Ectodermal cell (in vitro differentiated cells): Measurements from ENCODE around the gene SKOR1. TPM values are rescaled to one million over a fixed set of nuclear protein-coding genes. Genes with fewer than 3 reads are reported as not detected.

Experiments
- H3K27ac ChIP-seq: 2 replicates; pipeline ENCODE4 v1.7.0; 2013; ENCODE audit warnings: mild to moderate bottlenecking, low read depth, low read length; ENCODE audit not compliant: insufficient read depth, poor library complexity, severe bottlenecking
- H3K27me3 ChIP-seq: 2 replicates; pipeline ENCODE4 v1.7.0; 2013; ENCODE audit warnings: mild to moderate bottlenecking, low read length; ENCODE audit not compliant: insufficient read depth, control insufficient read depth, poor library complexity, severe bottlenecking
- H3K36me3 ChIP-seq: one replicate; pipeline ENCODE4 v1.7.0; 2013; ENCODE audit warnings: low read length; ENCODE audit not compliant: control insufficient read depth, insufficient read depth
- H3K4me1 ChIP-seq: one replicate; pipeline ENCODE4 v1.7.0; 2013; ENCODE audit warnings: low read length; ENCODE audit not compliant: control insufficient read depth, insufficient read depth
- H3K4me3 ChIP-seq: 2 replicates; pipeline ENCODE4 v1.7.0; 2013; ENCODE audit warnings: low read depth, low read length, control low read depth; ENCODE audit not compliant: insufficient read depth
- H3K9me3 ChIP-seq: 2 replicates; pipeline ENCODE4 v1.7.0; 2013; ENCODE audit warnings: mild to moderate bottlenecking, low read length, moderate library complexity; ENCODE audit not compliant: control insufficient read depth
- WGBS, 2 experiments: methylation state at CpG; one replicate each; pipeline ENCODE4 v1.1.7; 2013; ENCODE audit warnings: missing lambda C conversion rate in 2 of 2; 5-methylcytosine and 5-hydroxymethylcytosine counted together
- polyA plus RNA-seq, 4 experiments: library from polyadenylated mRNA; stranded (reverse); fragments of 50-300 nt; gene quantifications; one replicate each; pipeline ENCODE4 v1.2.3, GENCODE V29; 2013

Gene SKOR1, protein sequence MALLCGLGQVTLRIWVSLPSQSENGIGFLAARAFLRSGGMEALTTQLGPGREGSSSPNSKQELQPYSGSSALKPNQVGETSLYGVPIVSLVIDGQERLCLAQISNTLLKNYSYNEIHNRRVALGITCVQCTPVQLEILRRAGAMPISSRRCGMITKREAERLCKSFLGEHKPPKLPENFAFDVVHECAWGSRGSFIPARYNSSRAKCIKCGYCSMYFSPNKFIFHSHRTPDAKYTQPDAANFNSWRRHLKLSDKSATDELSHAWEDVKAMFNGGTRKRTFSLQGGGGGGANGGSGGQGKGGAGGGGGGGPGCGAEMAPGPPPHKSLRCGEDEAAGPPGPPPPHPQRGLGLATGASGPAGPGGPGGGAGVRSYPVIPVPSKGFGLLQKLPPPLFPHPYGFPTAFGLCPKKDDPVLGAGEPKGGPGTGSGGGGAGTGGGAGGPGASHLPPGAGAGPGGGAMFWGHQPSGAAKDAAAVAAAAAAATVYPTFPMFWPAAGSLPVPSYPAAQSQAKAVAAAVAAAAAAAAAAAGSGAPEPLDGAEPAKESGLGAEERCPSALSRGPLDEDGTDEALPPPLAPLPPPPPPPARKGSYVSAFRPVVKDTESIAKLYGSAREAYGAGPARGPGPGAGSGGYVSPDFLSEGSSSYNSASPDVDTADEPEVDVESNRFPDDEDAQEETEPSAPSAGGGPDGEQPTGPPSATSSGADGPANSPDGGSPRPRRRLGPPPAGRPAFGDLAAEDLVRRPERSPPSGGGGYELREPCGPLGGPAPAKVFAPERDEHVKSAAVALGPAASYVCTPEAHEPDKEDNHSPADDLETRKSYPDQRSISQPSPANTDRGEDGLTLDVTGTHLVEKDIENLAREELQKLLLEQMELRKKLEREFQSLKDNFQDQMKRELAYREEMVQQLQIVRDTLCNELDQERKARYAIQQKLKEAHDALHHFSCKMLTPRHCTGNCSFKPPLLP
- polyA plus RNA-seq (2013, experiment 1 of 4), result 0.24 TPM
- 0.39 TPM for polyA plus RNA-seq (2013, experiment 2 of 4)
- polyA plus RNA-seq (2013, experiment 3 of 4), result 0.32 TPM
- 0.41 TPM for polyA plus RNA-seq (2013, experiment 4 of 4)

DNA sequence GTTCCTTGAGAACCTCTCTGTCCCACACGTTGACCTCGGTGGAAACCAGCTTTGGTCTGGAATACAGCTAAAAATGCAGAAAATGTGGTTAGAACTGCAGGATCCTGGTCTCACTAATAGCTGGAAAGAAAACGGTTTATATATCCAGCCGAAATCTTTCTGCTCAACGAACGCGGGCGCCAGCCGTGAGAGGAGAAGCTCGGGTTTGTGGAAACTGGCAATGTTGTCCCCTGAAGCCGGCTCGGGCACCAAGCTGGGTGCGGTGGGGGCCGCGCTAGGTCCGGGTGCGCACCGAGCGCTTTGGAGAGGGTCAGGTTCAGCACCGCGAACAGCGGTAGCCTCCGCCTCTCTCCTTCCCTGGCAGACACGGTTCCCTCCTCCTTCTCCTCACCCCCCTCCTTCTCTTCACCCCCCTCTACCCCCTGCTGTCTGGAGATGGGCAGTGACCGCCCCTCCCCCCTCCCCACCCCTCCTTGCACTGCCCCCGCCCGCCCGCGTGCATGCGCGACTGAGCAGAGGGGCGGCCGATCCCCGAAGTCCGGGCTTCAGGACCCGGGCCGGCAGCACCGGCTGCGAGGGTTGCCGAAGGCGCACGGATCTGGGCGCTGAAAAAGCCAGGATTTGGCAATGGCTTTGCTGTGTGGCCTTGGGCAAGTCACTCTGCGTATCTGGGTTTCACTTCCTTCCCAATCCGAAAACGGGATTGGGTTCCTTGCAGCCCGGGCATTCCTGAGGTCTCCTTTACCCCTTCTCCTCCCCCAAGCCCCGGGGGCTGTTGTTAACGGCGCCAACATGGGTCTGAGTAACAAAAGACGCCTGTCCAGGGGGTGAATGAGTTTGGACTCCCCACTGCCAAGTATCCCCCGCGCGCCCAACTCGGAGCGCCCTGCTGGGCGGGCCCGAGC lies at the start of gene SKOR1:
Gene SKOR1 (plus strand): TSS at position 534 of the 905 bp plus-strand sequence. CDS start 94 bp downstream, at position 628.
- H3K36me3 ChIP-seq, result no peaks in the 10 kb centered on the region
- H3K27me3 ChIP-seq, result peaks cover 100% of the 10 kb centered on the region
- peaks cover 22% of the 10 kb centered on the region for H3K4me1 ChIP-seq
- no peak within 1 kb of the TSS for H3K4me3 ChIP-seq
- H3K27ac ChIP-seq, result no peak within 1 kb of the TSS
- H3K9me3 ChIP-seq, result no peaks in the 10 kb centered on the region
- WGBS, 2 experiments, result 2% methylated on average over 57 of the region's 58 CpGs

DNA sequence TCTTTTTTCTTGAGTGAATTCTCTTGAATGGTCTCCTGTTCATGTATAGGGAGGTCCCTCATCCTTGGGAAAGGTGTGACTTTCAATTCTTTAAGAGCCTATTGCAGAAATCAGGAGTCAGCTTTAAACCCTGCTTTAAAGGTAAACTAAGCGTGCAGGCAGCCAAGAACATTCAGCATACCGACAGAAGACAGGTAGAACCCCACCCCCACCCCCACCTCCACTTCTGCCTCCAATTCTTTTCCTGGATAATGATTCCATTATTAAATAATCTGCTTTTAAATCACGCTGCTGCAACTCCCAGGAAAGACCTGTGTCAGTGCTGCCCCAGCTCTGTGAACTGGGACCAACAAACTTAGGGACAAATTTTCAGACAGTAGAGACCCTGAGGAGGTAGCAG lies 49.3 kb upstream of the SKOR1 start:
- H3K36me3 ChIP-seq, result no peaks in the 10 kb centered on the region
- H3K4me3 ChIP-seq, result no peak overlapping the region
- no peak overlapping the region for H3K27ac ChIP-seq
- H3K9me3 ChIP-seq, result no peaks in the 10 kb centered on the region
- WGBS, 2 experiments, result 92 to 95% methylated on average over 3 of the region's 3 CpGs
- peaks cover 43% of the 10 kb centered on the region for H3K4me1 ChIP-seq
- no peaks in the 10 kb centered on the region for H3K27me3 ChIP-seq

DNA sequence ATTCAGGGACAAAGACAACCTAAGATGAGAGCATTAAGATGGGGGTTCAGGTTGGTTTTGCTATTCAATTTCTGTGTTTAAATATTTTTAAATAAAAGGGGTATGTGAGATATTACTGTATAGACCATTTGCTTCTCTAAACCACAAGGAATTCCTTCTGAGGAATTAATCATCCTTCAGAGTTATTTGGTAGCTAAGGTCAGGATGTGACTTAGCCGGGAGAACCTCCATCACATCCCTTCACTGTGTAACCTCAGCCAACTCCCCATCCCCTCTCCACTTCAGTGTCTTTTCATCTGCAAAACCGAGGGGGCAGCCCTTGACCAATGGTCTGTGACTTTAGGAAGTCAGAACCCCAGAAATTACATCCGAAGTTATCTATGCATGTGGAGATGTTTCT lies 48.7 kb upstream of the SKOR1 start:
- Histone ChIP-seq H3K27me3 (no peaks in the 10 kb centered on the region), H3K4me1 (peaks cover 49% of the 10 kb centered on the region), H3K4me3 (no peak overlapping the region), H3K27ac (no peak overlapping the region), H3K9me3 (no peaks in the 10 kb centered on the region), H3K36me3 (no peaks in the 10 kb centered on the region)
- 71 to 82% methylated on average over 3 of the region's 3 CpGs for WGBS, 2 experiments

DNA sequence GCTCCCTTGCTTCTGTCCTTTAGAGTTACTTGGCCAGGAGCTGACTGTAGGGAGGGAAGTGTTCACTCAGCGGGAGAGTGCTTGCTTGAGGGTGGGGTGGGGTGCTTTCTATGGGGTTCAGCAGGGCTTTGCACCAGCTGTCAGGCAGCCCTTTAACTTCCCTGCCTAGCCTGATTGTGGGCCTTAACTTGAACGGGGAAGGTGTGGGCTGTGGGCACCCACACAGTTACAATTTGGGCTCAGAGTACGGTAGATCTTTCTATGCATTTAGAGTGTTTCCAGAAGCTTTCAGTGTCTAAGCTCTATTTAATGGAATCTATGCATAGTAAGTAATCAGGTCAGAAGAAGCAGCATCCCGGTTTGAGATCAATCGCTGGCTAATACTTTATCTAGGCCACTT lies 48.2 kb upstream of the SKOR1 start:
- Histone ChIP-seq H3K27ac (no peak overlapping the region), H3K36me3 (no peaks in the 10 kb centered on the region), H3K4me3 (no peak overlapping the region), H3K4me1 (peaks cover 52% of the 10 kb centered on the region), H3K27me3 (no peaks in the 10 kb centered on the region), H3K9me3 (no peaks in the 10 kb centered on the region)
- 75 to 76% methylated on average over 5 of the region's 5 CpGs for WGBS, 2 experiments

DNA sequence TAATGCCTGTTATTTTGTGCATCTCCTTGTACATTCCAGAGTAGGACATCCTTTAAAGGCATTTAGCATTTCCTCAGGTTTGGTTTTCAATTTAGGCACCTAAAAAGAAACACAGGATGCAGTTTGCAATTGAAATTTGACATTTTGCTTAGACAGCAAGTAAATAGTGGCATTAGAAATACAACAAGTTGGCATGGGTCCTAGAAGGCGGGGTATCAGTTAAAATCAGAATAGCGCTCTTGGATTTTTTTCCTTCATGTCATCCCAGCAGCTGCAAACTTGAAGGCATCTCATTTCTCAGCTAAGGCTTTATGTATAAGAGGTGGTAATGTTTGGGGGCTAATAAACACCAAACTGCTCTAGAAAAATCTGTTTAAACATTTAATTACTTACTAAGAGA lies 47.5 kb upstream of the SKOR1 start:
- H3K27ac ChIP-seq, result no peak overlapping the region
- WGBS, 2 experiments, result 92 to 93% methylated on average over 2 of the region's 2 CpGs
- no peaks in the 10 kb centered on the region for H3K27me3 ChIP-seq

DNA sequence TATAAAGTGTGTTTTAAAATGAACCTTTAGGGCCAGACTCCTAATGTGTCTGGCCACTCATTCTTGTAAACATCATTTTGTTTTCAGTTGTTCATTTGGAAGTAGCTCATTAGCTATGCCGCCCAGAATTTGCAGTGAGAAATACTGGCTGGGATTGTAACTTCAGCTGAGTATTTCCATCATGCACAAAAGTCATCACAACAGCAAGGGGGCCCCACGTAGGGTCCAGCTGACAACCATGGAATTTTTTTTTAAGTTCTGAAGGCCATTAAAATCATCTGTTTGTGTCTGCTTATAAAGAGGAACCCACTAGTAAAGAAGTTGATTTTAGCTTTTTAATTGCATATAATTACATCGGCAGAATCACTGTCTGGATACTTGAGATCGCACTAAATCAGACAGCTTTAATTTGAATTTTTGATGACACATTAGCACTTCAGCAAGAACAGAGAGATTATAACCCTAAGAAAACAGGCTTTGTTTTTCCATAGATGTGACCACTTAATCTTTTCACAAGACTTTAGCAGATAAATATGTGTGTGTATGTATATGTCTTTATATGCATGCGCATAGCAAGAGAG lies 46.3 kb upstream of the SKOR1 start:
- H3K27ac ChIP-seq, result no peak overlapping the region
- no peaks in the 10 kb centered on the region for H3K27me3 ChIP-seq
- H3K9me3 ChIP-seq, result no peaks in the 10 kb centered on the region
- H3K4me1 ChIP-seq, result peaks cover 62% of the 10 kb centered on the region
- no peak overlapping the region for H3K4me3 ChIP-seq
- 84 to 88% methylated on average over 5 of the region's 5 CpGs for WGBS, 2 experiments
- no peaks in the 10 kb centered on the region for H3K36me3 ChIP-seq

More for the DNA sequence above, 47.5 kb upstream of the SKOR1 start:
- Histone ChIP-seq H3K4me1 (peaks cover 57% of the 10 kb centered on the region), H3K36me3 (no peaks in the 10 kb centered on the region), H3K9me3 (no peaks in the 10 kb centered on the region), H3K4me3 (no peak overlapping the region)

DNA sequence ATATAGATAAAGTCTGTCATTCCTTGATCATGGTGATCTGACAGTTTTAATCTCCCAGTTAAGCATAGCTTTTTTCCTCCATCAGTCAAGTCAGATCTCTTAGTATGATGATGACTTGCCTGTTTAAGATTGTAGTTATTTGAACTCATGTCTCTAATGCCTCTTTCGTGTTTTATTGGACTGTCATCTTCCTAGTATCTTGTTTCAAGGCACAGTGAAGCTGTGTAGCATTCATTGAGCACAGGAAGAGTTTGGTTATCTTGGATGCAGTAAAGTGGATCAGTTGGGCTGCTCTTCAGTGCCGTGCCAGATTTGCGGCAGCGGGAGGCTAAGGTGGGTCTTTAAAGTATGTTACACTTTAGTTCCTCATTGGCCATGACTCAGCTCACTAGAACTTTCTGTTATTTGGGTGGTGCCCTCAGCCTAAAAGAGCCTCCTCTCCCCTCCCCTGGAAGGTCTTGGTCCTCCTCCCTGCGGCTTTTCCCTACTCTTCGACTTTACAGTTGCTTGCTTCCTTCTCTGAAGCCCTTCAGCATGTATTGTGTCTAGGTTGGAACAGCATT lies 45.7 kb upstream of the SKOR1 start:
- Histone ChIP-seq H3K27ac (no peak overlapping the region), H3K36me3 (no peaks in the 10 kb centered on the region), H3K4me3 (no peak overlapping the region), H3K9me3 (no peaks in the 10 kb centered on the region), H3K4me1 (peaks cover 62% of the 10 kb centered on the region), H3K27me3 (no peaks in the 10 kb centered on the region)
- 90 to 91% methylated on average over 5 to 6 of the region's 6 CpGs for WGBS, 2 experiments

DNA sequence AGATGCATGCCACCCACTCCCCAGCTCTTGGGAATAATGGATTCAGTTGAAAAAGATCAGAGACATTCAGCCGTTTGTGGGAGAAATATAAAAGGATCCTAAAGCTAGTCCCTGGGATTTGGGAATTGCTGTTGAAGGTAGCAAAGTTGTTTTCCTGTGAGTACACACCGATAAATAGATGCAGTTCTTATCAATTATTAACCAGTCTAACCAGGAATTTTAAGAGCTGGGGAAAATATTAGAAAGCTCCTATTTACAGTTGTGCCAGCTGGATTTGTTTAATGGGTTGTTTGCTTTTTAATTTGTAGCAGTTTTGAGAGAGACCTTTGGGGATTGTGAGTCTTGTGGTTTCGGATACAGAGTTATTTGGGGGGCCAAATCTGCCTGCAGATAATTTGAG lies 44.2 kb upstream of the SKOR1 start:
- no peaks in the 10 kb centered on the region for H3K9me3 ChIP-seq
- 80 to 81% methylated on average over 3 of the region's 3 CpGs for WGBS, 2 experiments
- H3K4me1 ChIP-seq, result peaks cover 60% of the 10 kb centered on the region
- no peak overlapping the region for H3K4me3 ChIP-seq
- no peaks in the 10 kb centered on the region for H3K27me3 ChIP-seq
- H3K27ac ChIP-seq, result no peak overlapping the region
- no peaks in the 10 kb centered on the region for H3K36me3 ChIP-seq
